OCI-LY3 (cell line): ENCODE results near the gene RNPEPL1.

Experiments
- H2AFZ ChIP-seq: fragments of 200-600, 300-600 bp; shearing (Covaris generic); 2 replicates; pipeline ENCODE4 v1.6.0; 2014; ENCODE audit warnings: antibody characterized with exemption, low read depth, low read length
- H3K27ac ChIP-seq: fragments of 200-600, 300-600 bp; sonication (generic); 2 replicates; pipeline ENCODE4 v1.5.1; 2014; ENCODE audit warnings: mild to moderate bottlenecking, low read length, moderate library complexity, mixed read lengths
- H3K27me3 ChIP-seq: fragments of 200-600, 300-600 bp; sonication (generic); 2 replicates; pipeline ENCODE4 v1.6.1; 2014; ENCODE audit warnings: low read depth, low read length, mixed read lengths
- H3K36me3 ChIP-seq: fragments of 200-600, 300-600 bp; sonication (generic); replicated peaks from 2 replicates; pipeline ENCODE3; 2014; ENCODE audit warnings: low read depth, low read length, mixed read lengths
- H3K4me1 ChIP-seq: fragments of 300-600, 200-600 bp; sonication (generic); 2 replicates; pipeline ENCODE4 v1.6.1; 2014; ENCODE audit warnings: low read length, mixed read lengths
- H3K4me2 ChIP-seq: fragments of 200-600, 300-600 bp; sonication (generic); 2 replicates; pipeline ENCODE4 v1.6.1; 2014; ENCODE audit warnings: low read length, mixed read lengths
- H3K4me3 ChIP-seq: fragments of 300-600, 200-600 bp; sonication (generic); 2 replicates; pipeline ENCODE4 v1.5.1; 2014; ENCODE audit warnings: antibody characterized with exemption, mild to moderate bottlenecking, low read length, moderate library complexity
- H3K79me2 ChIP-seq: fragments of 300-600, 200-600 bp; shearing (Covaris generic); 2 replicates; pipeline ENCODE4 v1.6.1; 2014; ENCODE audit warnings: mild to moderate bottlenecking, low read length, mixed read lengths
- H3K9ac ChIP-seq: fragments of 300-600, 200-600 bp; shearing (Covaris generic); 2 replicates; pipeline ENCODE4 v1.6.0; 2014; ENCODE audit warnings: mild to moderate bottlenecking, low read length, moderate library complexity
- H3K9me3 ChIP-seq: fragments of 200-600, 300-600 bp; shearing (Covaris generic); 2 replicates; pipeline ENCODE4 v1.6.1; 2014; ENCODE audit warnings: low read length, mixed read lengths; ENCODE audit not compliant: insufficient read depth
- H4K20me1 ChIP-seq: fragments of 200-600, 300-600 bp; sonication (generic); 2 replicates; pipeline ENCODE4 v1.6.1; 2016; ENCODE audit warnings: low read length, mixed read lengths; ENCODE audit not compliant: insufficient read depth
- CTCF ChIP-seq: fragments of 200-600, 300-600 bp; sonication (generic); IDR thresholded peaks from 2 replicates; pipeline ENCODE4 v1.5.1; 2014; ENCODE audit warnings: antibody characterized with exemption, low read length, low read depth
- EZH2phosphoT487 ChIP-seq: fragments of 200-600 bp; shearing (Covaris generic); IDR thresholded peaks from 2 replicates; pipeline ENCODE4 v1.6.1; 2018; ENCODE audit warnings: antibody characterized with exemption, mixed run types, low read depth

Gene RNPEPL1

GRCh38 chr2:240567137-240567871 is 980 bp upstream of the RNPEPL1 start:
- H3K9ac ChIP-seq = peak overlapping the region; percentile 87

GRCh38 chr2:240568678-240569522 is 616 bp downstream of the RNPEPL1 start:
- Histone ChIP-seq H3K4me1 (peaks cover 35% of the 10 kb centered on the region), H3K27ac (peak overlapping the region; percentile 39; the same call in 1 of the 2 replicates), H3K79me2 (peaks cover 26% of the 10 kb centered on the region), H3K9me3 (no peaks in the 10 kb centered on the region), H3K27me3 (no peaks in the 10 kb centered on the region), H3K4me3 (peak overlapping the region; percentile 85), H3K4me2 (peak overlapping the region; percentile 95), H3K36me3 (no peaks in the 10 kb centered on the region), H3K9ac (peak overlapping the region; percentile 84), H4K20me1 (peaks cover 9% of the 10 kb centered on the region; the same call in 1 of the 2 replicates), H2AFZ (no peak overlapping the region)
- TF ChIP-seq EZH2phosphoT487 (no peak), CTCF (no peak)

More at GRCh38 chr2:240567137-240567871, 980 bp upstream of the RNPEPL1 start:
- Histone ChIP-seq H2AFZ (peak overlapping the region; percentile 39; the same call in 1 of the 2 replicates), H4K20me1 (peaks cover 9% of the 10 kb centered on the region; the same call in 1 of the 2 replicates), H3K27me3 (no peaks in the 10 kb centered on the region), H3K9me3 (no peaks in the 10 kb centered on the region), H3K27ac (peak overlapping the region; percentile 46; the same call in 1 of the 2 replicates), H3K4me3 (peak overlapping the region; percentile 94), H3K79me2 (peaks cover 31% of the 10 kb centered on the region), H3K4me2 (peak overlapping the region; percentile 99), H3K36me3 (peaks cover 6% of the 10 kb centered on the region), H3K4me1 (peaks cover 39% of the 10 kb centered on the region)
- no peak for TF ChIP-seq EZH2phosphoT487
- no peak for TF ChIP-seq CTCF

- Histone ChIP-seq H3K4me1 (peaks cover 35% of the 10 kb centered on the region), H3K36me3 (no peaks in the 10 kb centered on the region), H2AFZ (no peak overlapping the region), H3K4me2 (peak overlapping the region; percentile 95), H3K9me3 (no peaks in the 10 kb centered on the region), H3K79me2 (peaks cover 26% of the 10 kb centered on the region), H4K20me1 (peaks cover 9% of the 10 kb centered on the region; the same call in 1 of the 2 replicates), H3K27ac (no peak overlapping the region), H3K4me3 (peak overlapping the region; percentile 85), H3K9ac (peak overlapping the region; percentile 84), H3K27me3 (no peaks in the 10 kb centered on the region)
- TF ChIP-seq CTCF = no peak
- no peak for TF ChIP-seq EZH2phosphoT487
Observed at GRCh38 chr2:240569523-240569997, 1.3 kb downstream of the RNPEPL1 start.
